DOHH2 (cell line): ENCODE measurements around the gene PCDHGA7.
"Not testable (repeated sequence)": the region's sequence is repeated elsewhere in the genome, so short reads cannot be mapped to it uniquely, and the experiment has no call there.

Experiments used
- H3F3A ChIP-seq: fragments of 200-600 bp; sonication (generic), shearing (Covaris generic); 2 replicates; pipeline ENCODE4 v1.6.0; 2016; ENCODE audit warnings: antibody characterized with exemption, mild to moderate bottlenecking; ENCODE audit not compliant: control insufficient read depth, insufficient read depth
- H3K27ac ChIP-seq: fragments of 200-600 bp; sonication (generic); 2 replicates; pipeline ENCODE4 v1.5.1; 2014; ENCODE audit warnings: low read depth, mild to moderate bottlenecking, low read length, moderate library complexity
- H3K27me3 ChIP-seq: fragments of 200-600 bp; sonication (generic); 2 replicates; pipeline ENCODE4 v1.6.1; 2014; ENCODE audit warnings: mild to moderate bottlenecking, low read length, mixed read lengths; ENCODE audit not compliant: control insufficient read depth
- H3K36me3 ChIP-seq: fragments of 200-600 bp; sonication (generic); 2 replicates; pipeline ENCODE4 v1.6.1; 2014; ENCODE audit warnings: mild to moderate bottlenecking, low read length, moderate library complexity, mixed read lengths; ENCODE audit not compliant: control insufficient read depth
- H3K4me1 ChIP-seq: fragments of 200-600 bp; sonication (generic); 2 replicates; pipeline ENCODE4 v1.6.1; 2014; ENCODE audit warnings: mild to moderate bottlenecking, low read length, mixed read lengths; ENCODE audit not compliant: control insufficient read depth
- H3K4me2 ChIP-seq: fragments of 200-600 bp; sonication (generic); 2 replicates; pipeline ENCODE4 v1.6.0; 2014; ENCODE audit warnings: mild to moderate bottlenecking, low read length, moderate library complexity
- H3K4me3 ChIP-seq: fragments of 200-600 bp; sonication (generic); 2 replicates; pipeline ENCODE4 v1.5.1; 2014; ENCODE audit warnings: mild to moderate bottlenecking, low read length, mixed read lengths
- H3K79me2 ChIP-seq: fragments of 200-600 bp; sonication (generic); 2 replicates; pipeline ENCODE4 v1.6.1; 2014; ENCODE audit warnings: mild to moderate bottlenecking, low read length, mixed read lengths; ENCODE audit not compliant: control insufficient read depth
- H3K9me2 ChIP-seq: fragments of 200-600 bp; sonication (generic); replicated peaks from 2 replicates; pipeline ENCODE4 v1.6.1; 2014; ENCODE audit warnings: mild to moderate bottlenecking, low read length, mixed read lengths; ENCODE audit not compliant: control insufficient read depth
- H3K9me3 ChIP-seq: fragments of 200-600 bp; sonication (generic); 2 replicates; pipeline ENCODE4 v1.6.1; 2014; ENCODE audit warnings: antibody characterized with exemption, low read length, mixed read lengths; ENCODE audit not compliant: control insufficient read depth, insufficient read depth
- H4K20me1 ChIP-seq: fragments of 200-600 bp; sonication (generic); 2 replicates; pipeline ENCODE4 v1.6.0; 2014; ENCODE audit warnings: low read depth, mild to moderate bottlenecking, antibody characterized with exemption, low read length, moderate library complexity; ENCODE audit not compliant: control insufficient read depth, insufficient read depth
- EZH2phosphoT487 ChIP-seq: fragments of 200-600 bp; sonication (generic); IDR thresholded peaks from 2 replicates; pipeline ENCODE4 v1.6.1; 2017; ENCODE audit warnings: borderline replicate concordance, mild to moderate bottlenecking, antibody characterized with exemption, low read length, moderate library complexity, mixed read lengths
- TF ChIP-seq, protein P1 (sequence below): fragments of 200-600 bp; sonication (generic); IDR thresholded peaks from one replicate; pipeline ENCODE4 v1.5.1; 2014; ENCODE audit warnings: antibody characterized with exemption, mild to moderate bottlenecking, low read depth, low read length; ENCODE audit not compliant: poor library complexity, severe bottlenecking

PCDHGA7 gene

GRCh38 chr5:141392429-141393198, 10.1 kb downstream of the PCDHGA7 start, which contains the start of gene PCDHGA8:
Gene PCDHGA8 (plus strand): TSS chr5:141392633. CDS start chr5:141392814, 181 bp downstream.
- no peak for TF ChIP-seq EZH2phosphoT487
- TF ChIP-seq, protein P1, sequence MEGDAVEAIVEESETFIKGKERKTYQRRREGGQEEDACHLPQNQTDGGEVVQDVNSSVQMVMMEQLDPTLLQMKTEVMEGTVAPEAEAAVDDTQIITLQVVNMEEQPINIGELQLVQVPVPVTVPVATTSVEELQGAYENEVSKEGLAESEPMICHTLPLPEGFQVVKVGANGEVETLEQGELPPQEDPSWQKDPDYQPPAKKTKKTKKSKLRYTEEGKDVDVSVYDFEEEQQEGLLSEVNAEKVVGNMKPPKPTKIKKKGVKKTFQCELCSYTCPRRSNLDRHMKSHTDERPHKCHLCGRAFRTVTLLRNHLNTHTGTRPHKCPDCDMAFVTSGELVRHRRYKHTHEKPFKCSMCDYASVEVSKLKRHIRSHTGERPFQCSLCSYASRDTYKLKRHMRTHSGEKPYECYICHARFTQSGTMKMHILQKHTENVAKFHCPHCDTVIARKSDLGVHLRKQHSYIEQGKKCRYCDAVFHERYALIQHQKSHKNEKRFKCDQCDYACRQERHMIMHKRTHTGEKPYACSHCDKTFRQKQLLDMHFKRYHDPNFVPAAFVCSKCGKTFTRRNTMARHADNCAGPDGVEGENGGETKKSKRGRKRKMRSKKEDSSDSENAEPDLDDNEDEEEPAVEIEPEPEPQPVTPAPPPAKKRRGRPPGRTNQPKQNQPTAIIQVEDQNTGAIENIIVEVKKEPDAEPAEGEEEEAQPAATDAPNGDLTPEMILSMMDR: no peak

GRCh38 chr5:141393267-141393666, 10.7 kb downstream of the PCDHGA7 start:
- Histone ChIP-seq H3K9me3 (peaks cover 36% of the 10 kb centered on the region), H3K27me3 (no peaks in the 10 kb centered on the region)

More at GRCh38 chr5:141392429-141393198, 10.1 kb downstream of the PCDHGA7 start, which contains the start of gene PCDHGA8:
- Histone ChIP-seq H3K4me3 (no peak within 1 kb of the TSS), H3K4me1 (no peaks in the 10 kb centered on the region), H3K79me2 (peaks cover 7% of the 10 kb centered on the region), H3K27me3 (no peaks in the 10 kb centered on the region), H3F3A (peaks cover 2% of the 10 kb centered on the region; the same call in 1 of the 2 replicates), H4K20me1 (no peaks in the 10 kb centered on the region), H3K4me2 (no peak within 1 kb of the TSS), H3K27ac (no peak within 1 kb of the TSS), H3K9me3 (peaks cover 38% of the 10 kb centered on the region), H3K9me2 (no peaks in the 10 kb centered on the region), H3K36me3 (peaks cover 41% of the 10 kb centered on the region)

DNA sequence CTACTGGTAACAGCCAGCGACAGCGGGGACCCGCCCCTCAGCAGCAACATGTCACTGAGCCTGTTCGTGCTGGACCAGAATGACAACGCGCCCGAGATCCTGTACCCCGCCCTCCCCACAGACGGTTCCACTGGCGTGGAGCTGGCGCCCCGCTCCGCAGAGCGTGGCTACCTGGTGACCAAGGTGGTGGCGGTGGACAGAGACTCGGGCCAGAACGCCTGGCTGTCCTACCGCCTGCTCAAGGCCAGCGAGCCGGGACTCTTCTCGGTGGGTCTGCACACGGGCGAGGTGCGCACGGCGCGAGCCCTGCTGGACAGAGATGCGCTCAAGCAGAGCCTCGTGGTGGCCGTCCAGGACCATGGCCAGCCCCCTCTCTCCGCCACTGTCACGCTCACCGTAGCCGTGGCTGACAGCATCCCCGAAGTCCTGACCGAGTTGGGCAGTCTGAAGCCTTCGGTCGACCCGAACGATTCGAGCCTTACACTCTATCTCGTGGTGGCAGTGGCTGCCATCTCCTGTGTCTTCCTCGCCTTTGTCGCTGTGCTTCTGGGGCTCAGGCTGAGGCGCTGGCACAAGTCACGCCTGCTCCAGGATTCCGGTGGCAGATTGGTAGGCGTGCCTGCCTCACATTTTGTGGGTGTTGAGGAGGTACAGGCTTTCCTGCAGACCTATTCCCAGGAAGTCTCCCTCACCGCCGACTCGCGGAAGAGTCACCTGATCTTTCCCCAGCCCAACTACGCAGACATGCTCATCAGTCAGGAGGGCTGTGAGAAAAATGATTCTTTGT, 12.1 kb downstream of the PCDHGA7 start:
- H3K9me2 ChIP-seq, H3K27ac ChIP-seq, H3K27me3 ChIP-seq, H3K4me1 ChIP-seq, H3F3A ChIP-seq, H3K4me2 ChIP-seq, H3K79me2 ChIP-seq, H4K20me1 ChIP-seq, H3K4me3 ChIP-seq: not testable (repeated sequence)
- Histone ChIP-seq H3K9me3 (peaks cover 34% of the 10 kb centered on the region), H3K36me3 (peaks cover 41% of the 10 kb centered on the region)

More at GRCh38 chr5:141393267-141393666, 10.7 kb downstream of the PCDHGA7 start:
- no peak overlapping the region for H3K27ac ChIP-seq
- peaks cover 41% of the 10 kb centered on the region for H3K36me3 ChIP-seq
- no peaks in the 10 kb centered on the region for H4K20me1 ChIP-seq
- no peaks in the 10 kb centered on the region for H3K4me1 ChIP-seq
- H3F3A ChIP-seq: peaks cover 2% of the 10 kb centered on the region; the same call in 1 of the 2 replicates
- H3K4me2 ChIP-seq: no peak overlapping the region
- peaks cover 7% of the 10 kb centered on the region for H3K79me2 ChIP-seq
- H3K4me3 ChIP-seq: no peak overlapping the region
- TF ChIP-seq, protein P1: no peak
- no peak for TF ChIP-seq EZH2phosphoT487
- H3K9me2 ChIP-seq: no peaks in the 10 kb centered on the region
